H1 (cell line): ENCODE data around the gene ASAP3. TPM values are rescaled to one million over a fixed set of nuclear protein-coding genes. Genes with fewer than 3 reads are reported as not detected.

Experiments
- CTCF ChIA-PET: fragments of 300-600 bp; sonication (Branson Sonifier 250); formaldehyde crosslinking; loops from one replicate; lab custom pipeline; 2021; ENCODE audit not compliant: partially characterized antibody; lab: Charles Lee
- POLR2A ChIA-PET: fragments of 300-600 bp; sonication (Branson Sonifier 250); formaldehyde crosslinking; loops from one replicate; lab custom pipeline; 2021; ENCODE audit warnings: inconsistent platforms; ENCODE audit not compliant: partially characterized antibody; lab: Charles Lee
- DNase-seq, 2 experiments: peaks; one replicate each; pipeline versions ENCODE4 v3.0.0 to v3.0.0-alpha.2; 2010 to 2022; ENCODE audit warnings: low spot score in 2 of 2, low read depth in 1 of 2, mixed read lengths in 1 of 2
- FAIRE-seq: peaks from 2 replicates; lab custom pipeline; 2011; peaks lifted over from hg19 to GRCh38; lab: Jason Lieb, UNC
- H2AFZ ChIP-seq: 2 replicates; pipeline ENCODE4 v1.8.1; 2012; ENCODE audit warnings: low read length, inconsistent platforms
- H2AK5ac ChIP-seq: 2 replicates; pipeline ENCODE4 v1.6.1; 2013; ENCODE audit warnings: low read depth, low read length
- H2BK120ac ChIP-seq: replicated peaks from 2 replicates; pipeline ENCODE3; 2013; ENCODE audit warnings: low read depth, low read length, inconsistent platforms
- H2BK12ac ChIP-seq: 2 replicates; pipeline ENCODE4 v1.6.1; 2013; ENCODE audit warnings: low read depth, low read length
- H2BK15ac ChIP-seq: 2 replicates; pipeline ENCODE4 v1.6.1; 2013; ENCODE audit warnings: low read length
- H2BK20ac ChIP-seq: 2 replicates; pipeline ENCODE4 v1.6.1; 2013; ENCODE audit warnings: low read length
- H2BK5ac ChIP-seq: 2 replicates; pipeline ENCODE4 v1.6.1; 2013; ENCODE audit warnings: low read depth, low read length
- H3K14ac ChIP-seq: 2 replicates; pipeline ENCODE4 v1.6.1; 2013; ENCODE audit warnings: inconsistent platforms; ENCODE audit not compliant: insufficient read length
- H3K18ac ChIP-seq: 2 replicates; pipeline ENCODE4 v1.6.1; 2013; ENCODE audit warnings: low read length; ENCODE audit errors: extremely low read depth
- H3K23ac ChIP-seq: 2 replicates; pipeline ENCODE4 v1.6.1; 2013; ENCODE audit warnings: inconsistent platforms; ENCODE audit not compliant: insufficient read length
- H3K23me2 ChIP-seq: 2 replicates; pipeline ENCODE4 v1.6.1; 2013; ENCODE audit warnings: low read depth, low read length
- H3K27ac ChIP-seq: 2 replicates; pipeline ENCODE4 v1.6.1; 2011; ENCODE audit warnings: low read depth, low read length, inconsistent platforms
- H3K27me3 ChIP-seq, 4 experiments: replicated peaks in 1 of 4; 1 replicate in 1 of 4; 2 replicates in 3 of 4; pipeline versions ENCODE4 v1.6.1 to v1.8.1; 2011 to 2013; ENCODE audit warnings: low read length in 3 of 4, mild to moderate bottlenecking in 3 of 4, inconsistent platforms in 2 of 4, mixed read lengths in 2 of 4, moderate library complexity in 1 of 4; ENCODE audit not compliant: control insufficient read depth in 3 of 4, insufficient read depth in 3 of 4; ENCODE audit errors: extremely low read depth in 1 of 4
- H3K36me3 ChIP-seq, 4 experiments: 2 replicates each; pipeline versions ENCODE4 v1.6.1 to v1.8.1; 2011 to 2013; ENCODE audit warnings: mild to moderate bottlenecking in 4 of 4, low read length in 3 of 4, moderate library complexity in 2 of 4, control low read depth in 1 of 4, inconsistent platforms in 1 of 4; ENCODE audit not compliant: insufficient read depth in 4 of 4, control insufficient read depth in 2 of 4
- H3K4ac ChIP-seq: replicated peaks from 2 replicates; pipeline ENCODE3; 2013; ENCODE audit warnings: low read length, low read depth, mixed read lengths, inconsistent platforms; ENCODE audit not compliant: insufficient read length
- H3K4me1 ChIP-seq, 4 experiments: replicated peaks in 1 of 4; 1 replicate in 1 of 4; 2 replicates in 3 of 4; pipeline versions ENCODE4 v1.6.1 to v1.8.1; 2011 to 2013; ENCODE audit warnings: low read length in 3 of 4, inconsistent platforms in 2 of 4, mixed read lengths in 1 of 4; ENCODE audit not compliant: insufficient read depth in 4 of 4, control insufficient read depth in 3 of 4
- H3K4me2 ChIP-seq, 2 experiments: 2 replicates each; pipeline versions ENCODE4 v1.6.1 to v1.8.1; 2011 to 2013; ENCODE audit warnings: low read depth in 2 of 2, low read length in 2 of 2, control low read depth in 1 of 2, inconsistent platforms in 1 of 2, mild to moderate bottlenecking in 1 of 2; ENCODE audit not compliant: insufficient read depth in 1 of 2
- H3K4me3 ChIP-seq, 4 experiments: fragments of 200-600, 300-600 bp in 1 of 4; sonication (generic), shearing (Covaris generic), sonication (Bioruptor Twin) in 1 of 4; 2 replicates each; pipeline versions ENCODE4 v1.5.1 to v1.8.1; 2011 to 2016; ENCODE audit warnings: low read length in 4 of 4, low read depth in 3 of 4, control low read depth in 2 of 4, inconsistent platforms in 2 of 4, mild to moderate bottlenecking in 2 of 4, mixed read lengths in 1 of 4, moderate library complexity in 1 of 4; ENCODE audit not compliant: insufficient read depth in 2 of 4; ENCODE audit errors: extremely low read depth in 1 of 4
- H3K56ac ChIP-seq: replicated peaks from 2 replicates; pipeline ENCODE3; 2013; ENCODE audit warnings: low read depth, mild to moderate bottlenecking, mixed read lengths, low read length, inconsistent platforms; ENCODE audit not compliant: insufficient read length
- H3K79me1 ChIP-seq: 2 replicates; pipeline ENCODE4 v1.6.1; 2013; ENCODE audit warnings: low read depth, low read length, control low read depth
- H3K79me2 ChIP-seq, 2 experiments: 2 replicates each; pipeline versions ENCODE4 v1.6.1 to v1.8.1; 2012 to 2013; ENCODE audit warnings: low read length in 2 of 2, mild to moderate bottlenecking in 2 of 2, inconsistent platforms in 1 of 2; ENCODE audit not compliant: insufficient read depth in 2 of 2, control insufficient read depth in 1 of 2
- H3K9ac ChIP-seq, 4 experiments: replicated peaks in 1 of 4; 1 replicate in 1 of 4; 2 replicates in 3 of 4; pipeline versions ENCODE4 v1.6.1 to v1.8.1; 2011 to 2013; ENCODE audit warnings: low read depth in 3 of 4, low read length in 3 of 4, control low read depth in 2 of 4, mild to moderate bottlenecking in 2 of 4, moderate library complexity in 2 of 4, inconsistent platforms in 1 of 4; ENCODE audit errors: extremely low read depth in 1 of 4
- H3K9me3 ChIP-seq, 2 experiments: 2 replicates each; pipeline versions ENCODE4 v1.6.1 to v1.8.1; 2012 to 2013; ENCODE audit warnings: mild to moderate bottlenecking in 2 of 2, moderate library complexity in 2 of 2, control low read depth in 1 of 2, inconsistent platforms in 1 of 2, low read depth in 1 of 2, low read length in 1 of 2, mixed read lengths in 1 of 2; ENCODE audit not compliant: insufficient read depth in 2 of 2
- H4K20me1 ChIP-seq, 2 experiments: replicated peaks in 1 of 2; 2 replicates each; pipeline versions ENCODE3 to v1.8.1; 2011 to 2013; ENCODE audit warnings: inconsistent platforms in 2 of 2, low read length in 2 of 2, mild to moderate bottlenecking in 1 of 2; ENCODE audit not compliant: insufficient read depth in 2 of 2, control insufficient read depth in 1 of 2
- H4K5ac ChIP-seq: 2 replicates; pipeline ENCODE4 v1.6.1; 2013; ENCODE audit warnings: low read length, low read depth, mixed read lengths, inconsistent platforms; ENCODE audit not compliant: insufficient read length
- H4K8ac ChIP-seq: 2 replicates; pipeline ENCODE4 v1.8.0; 2013; ENCODE audit warnings: mild to moderate bottlenecking, moderate library complexity, low read length, inconsistent platforms; ENCODE audit not compliant: insufficient read depth; ENCODE audit errors: extremely low read depth
- H4K91ac ChIP-seq: replicated peaks from 2 replicates; pipeline ENCODE3; 2013; ENCODE audit warnings: low read length, mixed read lengths, inconsistent platforms; ENCODE audit not compliant: insufficient read length
- GTF2F1 ChIP-seq: IDR thresholded peaks from 2 replicates; pipeline ENCODE4 v1.6.1; 2012; ENCODE audit warnings: low read depth, low read length, improper control_type of control experiment, borderline replicate concordance
- HDAC6 ChIP-seq: IDR thresholded peaks from one replicate; pipeline ENCODE4 v1.7.1; 2012; ENCODE audit warnings: low read depth, mild to moderate bottlenecking, inconsistent platforms, low read length, moderate library complexity
- JUND ChIP-seq: IDR thresholded peaks from 2 replicates; pipeline ENCODE4 v1.6.1; 2011; ENCODE audit warnings: mild to moderate bottlenecking, improper control_type of control experiment, low read length
- KDM1A ChIP-seq: fragments of 200-600, 300-600 bp; sonication (generic); IDR thresholded peaks from 2 replicates; pipeline ENCODE4 v1.7.1; 2016; ENCODE audit warnings: mild to moderate bottlenecking, low read length, borderline replicate concordance
- MAFK ChIP-seq: IDR thresholded peaks from 2 replicates; pipeline ENCODE4 v1.6.1; 2012; ENCODE audit warnings: low read depth, mild to moderate bottlenecking, improper control_type of control experiment, low read length
- PHF8 ChIP-seq: fragments of 200-600 bp; sonication (generic); conservative IDR thresholded peaks from 2 replicates; pipeline ENCODE4 v1.7.1; 2012; ENCODE audit warnings: low read depth, mild to moderate bottlenecking, inconsistent platforms, low read length, moderate library complexity
- RNF2 ChIP-seq: fragments of 200-900, 300-1000 bp; sonication (generic); IDR thresholded peaks from 2 replicates; pipeline ENCODE4 v1.7.1; 2016; ENCODE audit warnings: borderline replicate concordance, low read depth, mild to moderate bottlenecking, antibody characterized with exemption, low read length; ENCODE audit not compliant: poor library complexity, severe bottlenecking; ENCODE audit errors: missing control alignments
- ZNF274 ChIP-seq: IDR thresholded peaks from 2 replicates; pipeline ENCODE4 v1.7.0; 2012; ENCODE audit warnings: low read length, borderline replicate concordance; ENCODE audit errors: extremely low read depth
- WGBS, 2 experiments: shearing (Covaris generic) in 1 of 2; methylation state at CpG; one replicate each; pipeline versions ENCODE4 v1.1.6 to v1.1.7; 2013 to 2015; ENCODE audit warnings: low lambda C conversion rate in 2 of 2, mixed read lengths in 2 of 2, inconsistent platforms in 1 of 2, low coverage in 1 of 2, missing lambda C conversion rate in 1 of 2; ENCODE audit not compliant: insufficient replicate concordance in 2 of 2, insufficient coverage in 1 of 2, insufficient read length in 1 of 2; ENCODE audit errors: extremely low coverage in 1 of 2, missing lambda C conversion rate in 1 of 2; 5-methylcytosine and 5-hydroxymethylcytosine counted together
- polyA plus RNA-seq, 7 experiments: library from polyadenylated mRNA; depleted of rRNA in 3 of 7; stranded (reverse) in 5 of 7; unstranded in 2 of 7; fragments of >200 nt in 5 of 7; fragments of 200-250 nt in 2 of 7; gene quantifications; 1 replicate in 5 of 7; 2 replicates in 1 of 7; 4 replicates in 1 of 7; pipeline versions ENCODE4 v1.2.1 to v1.2.3, GENCODE V29; 2011 to 2013; ENCODE audit warnings: missing spikeins in 2 of 7, mixed read lengths in 2 of 7
- total RNA-seq: library from RNA; stranded (reverse); fragmentation: NEBNext Ultra II Directional; extraction: Animal tissue kit (Norgen Biotek cat#: 25700); gene quantifications from 2 replicates; pipeline ENCODE4 v1.2.1, GENCODE V29; 2021

Gene ASAP3
- total and polyA plus RNA-seq, 2 of the 8 experiments (the other 6 are each of a cell fraction or from before 2014, with no cell fraction given): 53.1 to 58.0 TPM

- Histone ChIP-seq H3K36me3 (no peaks in the 10 kb centered on the region), H3K4me2 (no peak overlapping the region), H3K27me3 (no peaks in the 10 kb centered on the region), H2AK5ac (no peak overlapping the region), H3K9ac (no peak overlapping the region), H3K4me3 (no peak overlapping the region), H3K9me3 (no peaks in the 10 kb centered on the region), H2AFZ (no peak overlapping the region), H3K4ac (no peak overlapping the region), H3K56ac (no peak overlapping the region), H2BK15ac (no peak overlapping the region), H4K91ac (no peak overlapping the region), H4K20me1 (peaks cover 12 to 27% of the 10 kb centered on the region in 2 experiments), H2BK12ac (no peak overlapping the region), H4K5ac (no peak overlapping the region), H4K8ac (no peak overlapping the region), H2BK120ac (no peak overlapping the region), H3K27ac (no peak overlapping the region), H3K14ac (no peak overlapping the region), H2BK20ac (no peak overlapping the region), H3K79me1 (peaks cover 18% of the 10 kb centered on the region; the same call in 1 of the 2 replicates), H3K18ac (no peak overlapping the region), H3K23me2 (no peaks in the 10 kb centered on the region), H3K4me1 (peaks cover 0 to 5% (median 0%) of the 10 kb centered on the region in 4 experiments; a peak in 1 of 7 replicates), H3K23ac (no peak overlapping the region), H2BK5ac (no peak overlapping the region), H3K79me2 (peaks cover 0 to 15% of the 10 kb centered on the region in 2 experiments; a peak in 1 of 4 replicates)
- DNase-seq: no peak
- WGBS, 2 experiments: 81% methylated on average over 4 of the region's 4 CpGs; no CpG with 5 or more reads in 1 of the 2 experiments
- no peak for FAIRE-seq
- TF ChIP-seq GTF2F1 (no peak), ZNF274 (no peak), RNF2 (no peak), HDAC6 (no peak), PHF8 (no peak), JUND (no peak), KDM1A (no peak), MAFK (no peak)
- CTCF ChIA-PET: interaction anchor here (0.9 kb wide), 1 partner anchor 13 kb away, joined by 3 read pairs; the partner anchor contains the start of gene ASAP3
- POLR2A ChIA-PET: no interaction called here
Observed at GRCh38 chr1:23471473-23472075, 12.4 kb downstream of the ASAP3 start.
